H9 (cell line): ENCODE measurements around the gene FGR. TPM values are rescaled to one million over a fixed set of nuclear protein-coding genes. Genes with fewer than 3 reads are reported as not detected.
A peak's percentile ranks its signal among the peaks of the same experiment; 100 is the strongest.

Source experiments
- DNase-seq: peaks from one replicate; pipeline ENCODE4 v3.0.0-alpha.2; 2017
- H2AFZ ChIP-seq: one replicate; pipeline ENCODE4 v1.6.1; 2013; ENCODE audit warnings: mild to moderate bottlenecking, low read length, control low read depth, moderate library complexity
- H2AK5ac ChIP-seq: 2 replicates; pipeline ENCODE4 v1.6.1; 2013; ENCODE audit warnings: low read length, control low read depth, mixed read lengths; ENCODE audit not compliant: insufficient read length
- H2BK120ac ChIP-seq: one replicate; pipeline ENCODE4 v1.6.1; 2013; ENCODE audit warnings: low read depth, mild to moderate bottlenecking, low read length, control low read depth, inconsistent platforms; ENCODE audit not compliant: poor library complexity, severe bottlenecking
- H2BK12ac ChIP-seq: 2 replicates; pipeline ENCODE4 v1.6.1; 2013; ENCODE audit warnings: low read length, control low read depth, mixed read lengths, low read depth; ENCODE audit not compliant: insufficient read length
- H2BK15ac ChIP-seq: 2 replicates; pipeline ENCODE4 v1.6.1; 2013; ENCODE audit warnings: low read depth, low read length, control low read depth
- H2BK20ac ChIP-seq: one replicate; pipeline ENCODE4 v1.6.1; 2013; ENCODE audit warnings: low read depth, mild to moderate bottlenecking, low read length, control low read depth, inconsistent platforms; ENCODE audit not compliant: poor library complexity, severe bottlenecking
- H2BK5ac ChIP-seq: 2 replicates; pipeline ENCODE4 v1.6.1; 2013; ENCODE audit warnings: low read length, control low read depth, mixed read lengths; ENCODE audit not compliant: insufficient read length
- H3K14ac ChIP-seq: 2 replicates; pipeline ENCODE4 v1.6.1; 2013; ENCODE audit warnings: low read length, control low read depth; ENCODE audit not compliant: insufficient read depth
- H3K18ac ChIP-seq: 2 replicates; pipeline ENCODE4 v1.6.1; 2013; ENCODE audit warnings: low read depth, mild to moderate bottlenecking, mixed read lengths, low read length, control low read depth; ENCODE audit not compliant: insufficient read length
- H3K23ac ChIP-seq: 2 replicates; pipeline ENCODE4 v1.6.1; 2013; ENCODE audit warnings: low read length, control low read depth, mixed read lengths, low read depth; ENCODE audit not compliant: insufficient read length
- H3K23me2 ChIP-seq: 2 replicates; pipeline ENCODE4 v1.6.1; 2013; ENCODE audit warnings: low read depth, mild to moderate bottlenecking, mixed read lengths, low read length, control low read depth; ENCODE audit not compliant: insufficient read length, poor library complexity, severe bottlenecking
- H3K27ac ChIP-seq: 2 replicates; pipeline ENCODE4 v1.5.1; 2013; ENCODE audit warnings: low read length, control low read depth, mixed read lengths, low read depth; ENCODE audit not compliant: insufficient read length
- H3K27me3 ChIP-seq: 2 replicates; pipeline ENCODE4 v1.6.1; 2013; ENCODE audit warnings: low read length, control low read depth, inconsistent platforms; ENCODE audit not compliant: insufficient read depth
- H3K4ac ChIP-seq: 2 replicates; pipeline ENCODE4 v1.6.1; 2013; ENCODE audit warnings: low read depth, mild to moderate bottlenecking, control low read depth, inconsistent platforms, low read length, moderate library complexity
- H3K4me1 ChIP-seq: 2 replicates; pipeline ENCODE4 v1.6.1; 2013; ENCODE audit warnings: low read length, control low read depth, inconsistent platforms; ENCODE audit not compliant: insufficient read depth
- H3K4me2 ChIP-seq: 2 replicates; pipeline ENCODE4 v1.6.1; 2013; ENCODE audit warnings: low read length, control low read depth, mixed read lengths; ENCODE audit not compliant: insufficient read length, insufficient read depth
- H3K56ac ChIP-seq: 2 replicates; pipeline ENCODE4 v1.6.1; 2013; ENCODE audit warnings: low read depth, mild to moderate bottlenecking, mixed read lengths, low read length, control low read depth; ENCODE audit not compliant: insufficient read length
- H3K79me1 ChIP-seq: 2 replicates; pipeline ENCODE4 v1.6.1; 2013; ENCODE audit warnings: low read depth, mild to moderate bottlenecking, moderate library complexity, low read length, control low read depth, inconsistent platforms; ENCODE audit not compliant: insufficient read depth, poor library complexity, severe bottlenecking
- H3K79me2 ChIP-seq: 2 replicates; pipeline ENCODE4 v1.6.1; 2013; ENCODE audit warnings: low read length, control low read depth, inconsistent platforms; ENCODE audit not compliant: insufficient read depth
- H3K9ac ChIP-seq: 2 replicates; pipeline ENCODE4 v1.6.1; 2013; ENCODE audit warnings: low read length, control low read depth, mixed read lengths; ENCODE audit not compliant: insufficient read length; ENCODE audit errors: extremely low read depth
- H3K9me3 ChIP-seq: one replicate; pipeline ENCODE4 v1.6.1; 2013; ENCODE audit warnings: low read depth, low read length, inconsistent platforms; ENCODE audit not compliant: control insufficient read depth
- H3T11ph ChIP-seq: one replicate; pipeline ENCODE4 v1.6.1; 2013; ENCODE audit warnings: mild to moderate bottlenecking, low read length, control low read depth, inconsistent platforms
- H4K20me1 ChIP-seq: one replicate; pipeline ENCODE4 v1.6.1; 2013; ENCODE audit not compliant: control insufficient read depth, insufficient read length, insufficient read depth
- H4K5ac ChIP-seq: 2 replicates; pipeline ENCODE4 v1.6.1; 2013; ENCODE audit warnings: low read depth, mild to moderate bottlenecking, mixed read lengths, low read length, control low read depth; ENCODE audit not compliant: insufficient read length
- H4K8ac ChIP-seq: replicated peaks from 2 replicates; pipeline ENCODE4 v1.6.1; 2013; ENCODE audit warnings: low read length, control low read depth, mixed read lengths, low read depth; ENCODE audit not compliant: insufficient read length
- H4K91ac ChIP-seq: 2 replicates; pipeline ENCODE4 v1.6.1; 2013; ENCODE audit warnings: low read depth, mild to moderate bottlenecking, moderate library complexity, mixed read lengths, low read length, control low read depth; ENCODE audit not compliant: insufficient read length
- H3K27ac Mint-ChIP-seq, 3 experiments: 2 replicates in 2 of 3; 3 replicates in 1 of 3; pipeline ENCODE4 v1.8.0; 2020 to 2021; ENCODE audit warnings: mixed read lengths in 3 of 3, mild to moderate bottlenecking in 1 of 3, moderate library complexity in 1 of 3
- H3K27me3 Mint-ChIP-seq: 2 replicates; pipeline ENCODE4 v1.8.0; 2021; ENCODE audit warnings: low read depth, mild to moderate bottlenecking, moderate library complexity, mixed read lengths
- H3K36me3 Mint-ChIP-seq, 3 experiments: 2 replicates in 2 of 3; 3 replicates in 1 of 3; pipeline ENCODE4 v1.8.0; 2020 to 2021; ENCODE audit warnings: low read depth in 3 of 3, mixed read lengths in 3 of 3; ENCODE audit not compliant: insufficient read depth in 1 of 3
- H3K4me1 Mint-ChIP-seq, 2 experiments: 2 replicates each; pipeline ENCODE4 v1.8.0; 2020; ENCODE audit warnings: mixed read lengths in 2 of 2
- H3K4me3 Mint-ChIP-seq, 2 experiments: 2 replicates in 1 of 2; 3 replicates in 1 of 2; pipeline ENCODE4 v1.8.0; 2020 to 2021; ENCODE audit warnings: mild to moderate bottlenecking in 2 of 2, mixed read lengths in 2 of 2, moderate library complexity in 1 of 2
- H3K9me3 Mint-ChIP-seq, 2 experiments: 2 replicates in 1 of 2; 3 replicates in 1 of 2; pipeline ENCODE4 v1.8.0; 2020; ENCODE audit warnings: mild to moderate bottlenecking in 2 of 2, mixed read lengths in 2 of 2, moderate library complexity in 1 of 2
- CTCF ChIP-seq: fragments of 200-600 bp; sonication (generic); conservative IDR thresholded peaks from 3 replicates; pipeline ENCODE4 v1.8.0; 2021; ENCODE audit warnings: antibody characterized with exemption, mild to moderate bottlenecking
- total RNA-seq: library from RNA; stranded (reverse); gene quantifications from 2 replicates; pipeline ENCODE4 v1.2.1, GENCODE V29; 2021

FGR gene
- total RNA-seq, 1 experiment from 2014 or later, result not detected

GRCh38 chr1:27601321-27601770, 33.6 kb downstream of the FGR start:
- H3K79me2 ChIP-seq, result peaks cover 20% of the 10 kb centered on the region; the same call in 1 of the 2 replicates
- H2AK5ac ChIP-seq, result no peak overlapping the region
- no peak overlapping the region for H3K14ac ChIP-seq
- no peak overlapping the region for H3T11ph ChIP-seq
- H3K4me2 ChIP-seq, result no peak overlapping the region
- peak overlapping the region; percentile 6 to 35; a peak in 4 of 5 replicates for H3K4me3 Mint-ChIP-seq
- H2BK12ac ChIP-seq, result no peak overlapping the region
- H3K4ac ChIP-seq, result no peak overlapping the region
- peaks cover 6% of the 10 kb centered on the region for H3K23me2 ChIP-seq
- peaks cover 4% of the 10 kb centered on the region for H4K20me1 ChIP-seq
- DNase-seq, result no peak
- no peak overlapping the region for H2BK20ac ChIP-seq
- H3K23ac ChIP-seq, result no peak overlapping the region
- no peak overlapping the region for H2BK15ac ChIP-seq
- no peak overlapping the region for H4K91ac ChIP-seq
- no peak overlapping the region for H3K27ac Mint-ChIP-seq
- peaks cover 2% of the 10 kb centered on the region for H3K27me3 Mint-ChIP-seq
- no peaks in the 10 kb centered on the region for H3K9me3 Mint-ChIP-seq
- TF ChIP-seq CTCF, result no peak
- H3K36me3 Mint-ChIP-seq, result peaks cover 0 to 1% (median 0%) of the 10 kb centered on the region in 3 experiments; a peak in 1 of 7 replicates
- no peak overlapping the region for H2BK5ac ChIP-seq
- H2BK120ac ChIP-seq, result no peak overlapping the region
- H3K4me1 ChIP-seq, result peaks cover 24% of the 10 kb centered on the region
- H3K4me1 Mint-ChIP-seq, result peaks cover 51 to 60% of the 10 kb centered on the region in 2 experiments
- H4K5ac ChIP-seq, result no peak overlapping the region
- H4K8ac ChIP-seq, result no peak overlapping the region
- no peak overlapping the region for H3K18ac ChIP-seq
- H3K27ac ChIP-seq, result no peak overlapping the region
- H3K79me1 ChIP-seq, result peaks cover 2% of the 10 kb centered on the region
- H2AFZ ChIP-seq, result no peak overlapping the region
- H3K27me3 ChIP-seq, result no peaks in the 10 kb centered on the region; the same call in 1 of the 2 replicates
- no peak overlapping the region for H3K9ac ChIP-seq
- no peak overlapping the region for H3K56ac ChIP-seq
- H3K9me3 ChIP-seq, result no peaks in the 10 kb centered on the region
